ENCODE results near the gene COQ5. TPM values are rescaled to one million over a fixed set of nuclear protein-coding genes. Genes with fewer than 3 reads are reported as not detected.

Gene COQ5
- total RNA-seq, 1 experiment from 2014 or later: 41.2 TPM

- TF ChIP-seq EZH2phosphoT487 (IDR thresholded peaks at IDR 0.05; ENCODE audit: borderline replicate concordance, low read length) (no peak), EZH2 (IDR thresholded peaks at IDR 0.05; ENCODE audit: low read length, unreplicated experiment) (no peak), CTCF (conservative IDR thresholded peaks at IDR 0.05; ENCODE audit: low read depth, low read length) (no peak)
- intact Hi-C loops (cut with micrococcal nuclease): no loop called here
- CTCF ChIA-PET: no interaction called here
- Histone ChIP-seq H3K9ac (ENCODE audit: low read length) (no peak overlapping the region), H2AFZ (ENCODE audit: low read length) (no peak overlapping the region), H3K79me2 (ENCODE audit: low read length) (no peaks in the 10 kb centered on the region), H3F3A (ENCODE audit: low read length, unreplicated experiment) (peaks cover 3% of the 10 kb centered on the region), H3K27me3 (ENCODE audit: low read length) (no peaks in the 10 kb centered on the region), H4K20me1 (ENCODE audit: low read length) (no peaks in the 10 kb centered on the region), H3K36me3 (ENCODE audit: low read depth, low read length) (peaks cover 73% of the 10 kb centered on the region), H3K9me2 (replicated peaks; ENCODE audit: low read length) (no peaks in the 10 kb centered on the region), H3K4me2 (ENCODE audit: low read length) (no peak overlapping the region), H3K4me1 (ENCODE audit: insufficient read depth, low read length) (no peaks in the 10 kb centered on the region), H3K4me3 (ENCODE audit: low read length) (no peak overlapping the region), H3K27ac (ENCODE audit: low read length) (no peak overlapping the region), H3K9me3 (ENCODE audit: low read length) (no peaks in the 10 kb centered on the region)
- ATAC-seq: no peak
- DNase-seq: no peak
- POLR2A ChIA-PET (ENCODE audit: unreplicated experiment): no interaction called here
- no TSS peak for BruUV-seq (replicated peaks)
Observed at GRCh38 chr12:120562906-120563305, 33.9 kb upstream of the COQ5 start.

GRCh38 chr12:120557589-120557988, 28.6 kb upstream of the COQ5 start:
- BruUV-seq (replicated peaks): TSS peak; percentile 10
- POLR2A ChIA-PET (ENCODE audit: unreplicated experiment): no interaction called here
- ATAC-seq (peak; percentile 58; the same call in 1 of the 2 replicates), DNase-seq (peak; percentile 1)
- Histone ChIP-seq H3K27ac (ENCODE audit: low read length) (no peak overlapping the region), H3K4me3 (ENCODE audit: low read length) (no peak overlapping the region), H3K36me3 (ENCODE audit: low read depth, low read length) (peaks cover 65% of the 10 kb centered on the region), H3K9me2 (replicated peaks; ENCODE audit: low read length) (no peaks in the 10 kb centered on the region), H3K4me2 (ENCODE audit: low read length) (no peak overlapping the region), H3K9me3 (ENCODE audit: low read length) (no peaks in the 10 kb centered on the region), H2AFZ (ENCODE audit: low read length) (no peak overlapping the region), H3K27me3 (ENCODE audit: low read length) (no peaks in the 10 kb centered on the region), H3K4me1 (ENCODE audit: insufficient read depth, low read length) (no peaks in the 10 kb centered on the region), H3K9ac (ENCODE audit: low read length) (no peak overlapping the region), H3K79me2 (ENCODE audit: low read length) (peaks cover 23% of the 10 kb centered on the region), H4K20me1 (ENCODE audit: low read length) (no peaks in the 10 kb centered on the region), H3F3A (ENCODE audit: low read length, unreplicated experiment) (peaks cover 10% of the 10 kb centered on the region)
- CTCF ChIA-PET: no interaction called here
- intact Hi-C loops (cut with micrococcal nuclease): no loop called here
- TF ChIP-seq EZH2phosphoT487 (IDR thresholded peaks at IDR 0.05; ENCODE audit: borderline replicate concordance, low read length) (no peak), EZH2 (IDR thresholded peaks at IDR 0.05; ENCODE audit: low read length, unreplicated experiment) (no peak), CTCF (conservative IDR thresholded peaks at IDR 0.05; ENCODE audit: low read depth, low read length) (no peak)

GRCh38 chr12:120554678-120555077, 25.7 kb upstream of the COQ5 start:
- ChIA-PET CTCF (no interaction called here), POLR2A (ENCODE audit: unreplicated experiment) (no interaction called here)
- Histone ChIP-seq H3K9me3 (ENCODE audit: low read length) (no peaks in the 10 kb centered on the region), H3K79me2 (ENCODE audit: low read length) (peaks cover 46% of the 10 kb centered on the region), H3K27ac (ENCODE audit: low read length) (no peak overlapping the region), H3F3A (ENCODE audit: low read length, unreplicated experiment) (peaks cover 10% of the 10 kb centered on the region), H3K4me3 (ENCODE audit: low read length) (no peak overlapping the region), H2AFZ (ENCODE audit: low read length) (no peak overlapping the region), H3K27me3 (ENCODE audit: low read length) (no peaks in the 10 kb centered on the region), H3K4me2 (ENCODE audit: low read length) (no peak overlapping the region), H4K20me1 (ENCODE audit: low read length) (0 out of 2 replicates have a peak, but pooled peaks cover 4% of the 10 kb centered on the region), H3K4me1 (ENCODE audit: insufficient read depth, low read length) (no peaks in the 10 kb centered on the region), H3K9me2 (replicated peaks; ENCODE audit: low read length) (no peaks in the 10 kb centered on the region), H3K9ac (ENCODE audit: low read length) (no peak overlapping the region), H3K36me3 (ENCODE audit: low read depth, low read length) (peaks cover 45% of the 10 kb centered on the region)
- no peak for DNase-seq
- no peak for TF ChIP-seq EZH2 (IDR thresholded peaks at IDR 0.05; ENCODE audit: low read length, unreplicated experiment)
- TF ChIP-seq EZH2phosphoT487 (IDR thresholded peaks at IDR 0.05; ENCODE audit: borderline replicate concordance, low read length): no peak
- no peak for TF ChIP-seq CTCF (conservative IDR thresholded peaks at IDR 0.05; ENCODE audit: low read depth, low read length)
- intact Hi-C loops (cut with micrococcal nuclease): no loop called here
- no TSS peak for BruUV-seq (replicated peaks)
- no peak for ATAC-seq

Data from PC-3 (cell line).